BJ (cell line): ENCODE results near the gene ATP5MC3. TPM values are rescaled to one million over a fixed set of nuclear protein-coding genes. Genes with fewer than 3 reads are reported as not detected.

Experiments used
- CTCF ChIA-PET: fragments of 350-600 bp; formaldehyde crosslinking; extraction: SDS; loops from one replicate; lab custom pipeline; 2021; ENCODE audit warnings: antibody characterized with exemption, inconsistent platforms; lab: Yijun Ruan, JAX
- POLR2A ChIA-PET: fragments of 300-600 bp; sonication (Branson Sonifier 250); formaldehyde crosslinking; extraction: SDS; loops from one replicate; lab custom pipeline; 2021; ENCODE audit warnings: antibody characterized with exemption; lab: Charles Lee
- DNase-seq: peaks from one replicate; pipeline ENCODE4 v3.0.0-alpha.2; 2011; ENCODE audit warnings: low read depth
- H3K27me3 ChIP-seq: 2 replicates; pipeline ENCODE4 v1.6.0; 2011; ENCODE audit warnings: low read length; ENCODE audit not compliant: control insufficient read depth, insufficient read depth
- H3K36me3 ChIP-seq: 2 replicates; pipeline ENCODE4 v1.5.1; 2011; ENCODE audit warnings: low read length; ENCODE audit not compliant: control insufficient read depth, insufficient read depth
- H3K4me3 ChIP-seq: 2 replicates; pipeline ENCODE4 v1.5.1; 2011; ENCODE audit warnings: low read depth, mild to moderate bottlenecking, control low read depth, low read length
- CTCF ChIP-seq: IDR thresholded peaks from 2 replicates; pipeline ENCODE4 v1.5.1; 2011; ENCODE audit warnings: low read depth, mild to moderate bottlenecking, control low read depth, inconsistent platforms, low read length, moderate library complexity; ENCODE audit not compliant: insufficient read depth
- polyA plus RNA-seq: library from polyadenylated mRNA; depleted of rRNA; stranded (reverse); fragments of >200 nt; gene quantifications from 2 replicates; pipeline ENCODE4 v1.2.3, GENCODE V29; 2011

The ATP5MC3 gene
- polyA plus RNA-seq, 1 experiment = 202 TPM

- H3K36me3 ChIP-seq = no peaks in the 10 kb centered on the region
- no peaks in the 10 kb centered on the region; the same call in 1 of the 2 replicates for H3K27me3 ChIP-seq
- DNase-seq = no peak
- CTCF ChIA-PET = interaction anchor here (2.6 kb wide), 1 partner anchor 33 kb away, joined by 12 read pairs; no protein-coding TSS in a partner anchor
- no peak overlapping the region for H3K4me3 ChIP-seq
- POLR2A ChIA-PET = no interaction called here
- no peak for TF ChIP-seq CTCF
These were observed 37.0 kb upstream of the ATP5MC3 start for GRCh38 chr2:175218551-175218950.

- no peak for TF ChIP-seq CTCF
- no peaks in the 10 kb centered on the region for H3K27me3 ChIP-seq
- no peaks in the 10 kb centered on the region for H3K36me3 ChIP-seq
- DNase-seq = no peak
- H3K4me3 ChIP-seq = no peak overlapping the region
- ChIA-PET POLR2A (no interaction called here), CTCF (interaction anchor here (1.2 kb wide), 1 partner anchor 519 kb away, joined by 3 read pairs; no protein-coding TSS in a partner anchor)
These were observed 26.4 kb upstream of the ATP5MC3 start for GRCh38 chr2:175207741-175208438.

GRCh38 chr2:175206866-175207265, 25.4 kb upstream of the ATP5MC3 start:
- POLR2A ChIA-PET = no interaction called here
- CTCF ChIA-PET = no interaction called here

GRCh38 chr2:175205523-175205922, 24.0 kb upstream of the ATP5MC3 start:
- DNase-seq = no peak
- no peak for TF ChIP-seq CTCF
- ChIA-PET POLR2A (no interaction called here), CTCF (interaction anchor here (0.6 to 1.4 kb wide), 2 partner anchors 41 to 430 kb away, joined by 3 to 4 read pairs; no protein-coding TSS in a partner anchor)
- Histone ChIP-seq H3K4me3 (no peak overlapping the region), H3K36me3 (no peaks in the 10 kb centered on the region), H3K27me3 (peaks cover 2% of the 10 kb centered on the region; the same call in 1 of the 2 replicates)

More at GRCh38 chr2:175206866-175207265, 25.4 kb upstream of the ATP5MC3 start:
- no peak for TF ChIP-seq CTCF
- no peaks in the 10 kb centered on the region for H3K27me3 ChIP-seq
- H3K4me3 ChIP-seq = no peak overlapping the region
- no peak for DNase-seq
- H3K36me3 ChIP-seq = no peaks in the 10 kb centered on the region

- peaks cover 2% of the 10 kb centered on the region; the same call in 1 of the 2 replicates for H3K27me3 ChIP-seq
- no peak overlapping the region for H3K4me3 ChIP-seq
- ChIA-PET CTCF (interaction anchor here (0.6 to 1.4 kb wide), 10 partner anchors 9 to 1650 kb away, joined by 3 to 5 read pairs (median 3); partner anchors contain the start of gene CHN1), POLR2A (no interaction called here)
- TF ChIP-seq CTCF = peak; percentile 72
- H3K36me3 ChIP-seq = no peaks in the 10 kb centered on the region
- no peak for DNase-seq
These were observed 22.3 kb upstream of the ATP5MC3 start for GRCh38 chr2:175203621-175204496.
